ENCODE results near the gene ACP5. TPM values are rescaled to one million over a fixed set of nuclear protein-coding genes. Genes with fewer than 3 reads are reported as not detected.

Gene ACP5
- total and polyA plus RNA-seq, 2 of the 8 experiments (the other 6 are each of a cell fraction or from before 2014, with no cell fraction given): 9.0 to 14.3 TPM

- Histone ChIP-seq H2AFZ (ENCODE audit: low read length) (no peak overlapping the region), H2BK5ac (ENCODE audit: low read depth, low read length) (no peak overlapping the region), H4K91ac (replicated peaks; ENCODE audit: insufficient read length, low read length) (no peak overlapping the region), H4K5ac (ENCODE audit: insufficient read length, low read depth, low read length) (no peak overlapping the region), H4K20me1 (replicated peaks in 1 of 2; ENCODE audit: control insufficient read depth in 1 of 2, insufficient read depth in 2 of 2, low read length in 2 of 2) (peaks cover 2 to 8% of the 10 kb centered on the region in 2 experiments), H3K4me3 (ENCODE audit: extremely low read depth in 1 of 4, insufficient read depth in 2 of 4, low read depth in 3 of 4, low read length in 4 of 4) (no peak overlapping the region), H3K79me2 (ENCODE audit: control insufficient read depth in 1 of 2, insufficient read depth in 2 of 2, low read length in 2 of 2) (no peaks in the 10 kb centered on the region), H3K9ac (replicated peaks in 1 of 4; ENCODE audit: extremely low read depth in 1 of 4, low read depth in 3 of 4, low read length in 3 of 4) (no peak overlapping the region), H3K14ac (ENCODE audit: insufficient read length) (no peak overlapping the region), H3K18ac (ENCODE audit: extremely low read depth, low read length) (no peak overlapping the region), H3K4me2 (ENCODE audit: insufficient read depth in 1 of 2, low read depth in 2 of 2, low read length in 2 of 2) (no peak overlapping the region), H3K36me3 (ENCODE audit: control insufficient read depth in 2 of 4, insufficient read depth in 4 of 4, low read length in 3 of 4) (peaks cover 0 to 10% (median 5%) of the 10 kb centered on the region in 4 experiments; a peak in 5 of 8 replicates), H3K27me3 (replicated peaks in 1 of 4; ENCODE audit: control insufficient read depth in 3 of 4, extremely low read depth in 1 of 4, insufficient read depth in 3 of 4, low read length in 3 of 4) (no peaks in the 10 kb centered on the region), H3K23ac (ENCODE audit: insufficient read length) (no peak overlapping the region), H4K8ac (ENCODE audit: extremely low read depth, insufficient read depth, low read length) (no peak overlapping the region), H3K9me3 (ENCODE audit: insufficient read depth in 2 of 2, low read depth in 1 of 2, low read length in 1 of 2) (no peaks in the 10 kb centered on the region), H2BK120ac (replicated peaks; ENCODE audit: low read depth, low read length) (no peak overlapping the region), H2BK15ac (ENCODE audit: low read length) (no peak overlapping the region), H3K4ac (replicated peaks; ENCODE audit: insufficient read length, low read depth, low read length) (no peak overlapping the region), H3K27ac (ENCODE audit: low read depth, low read length) (no peak overlapping the region), H3K23me2 (ENCODE audit: low read depth, low read length) (no peaks in the 10 kb centered on the region), H2BK12ac (ENCODE audit: low read depth, low read length) (no peak overlapping the region), H2BK20ac (ENCODE audit: low read length) (no peak overlapping the region), H3K56ac (replicated peaks; ENCODE audit: insufficient read length, low read depth, low read length) (no peak overlapping the region), H3K79me1 (ENCODE audit: low read depth, low read length) (no peaks in the 10 kb centered on the region), H3K4me1 (replicated peaks in 1 of 4; ENCODE audit: control insufficient read depth in 3 of 4, insufficient read depth in 4 of 4, low read length in 3 of 4) (peaks cover 0 to 4% (median 0%) of the 10 kb centered on the region in 4 experiments; a peak in 1 of 7 replicates), H2AK5ac (ENCODE audit: low read depth, low read length) (no peak overlapping the region)
- CTCF ChIA-PET (ENCODE audit: partially characterized antibody): interaction anchor here (1.4 to 4.3 kb wide), 3 partner anchors 10 to 15 kb away, joined by 3 to 19 read pairs (median 4); partner anchors contain the start of gene CNN1
- DNase-seq (ENCODE audit: low read depth in 1 of 2, low spot score in 2 of 2): no peak
- WGBS, 2 experiments (ENCODE audit: extremely low coverage in 1 of 2, insufficient coverage in 1 of 2, insufficient read length in 1 of 2, insufficient replicate concordance in 2 of 2, low coverage in 1 of 2, low lambda C conversion rate in 2 of 2, missing lambda C conversion rate in 1 of 2): 87% methylated on average over 13 of the region's 14 CpGs; no CpG with 5 or more reads in 1 of the 2 experiments
- POLR2A ChIA-PET (ENCODE audit: partially characterized antibody): interaction anchor here (1.1 to 1.3 kb wide), 2 partner anchors 9 to 19 kb away, joined by 3 read pairs; partner anchors contain the start of gene ECSIT
- no peak for FAIRE-seq
- TF ChIP-seq SRF (IDR thresholded peaks at IDR 0.05; ENCODE audit: low read depth, low read length) (no peak), CTBP2 (IDR thresholded peaks at IDR 0.05; ENCODE audit: borderline replicate concordance, insufficient read depth, insufficient read length, low read length) (no peak), SP2 (IDR thresholded peaks at IDR 0.05; ENCODE audit: low read length) (no peak), E2F6 (IDR thresholded peaks at IDR 0.05) (no peak), RBBP5 (IDR thresholded peaks at IDR 0.05; ENCODE audit: borderline replicate concordance, low read depth, low read length) (no peak), ZNF274 (IDR thresholded peaks at IDR 0.05; ENCODE audit: borderline replicate concordance, extremely low read depth, low read length) (no peak), BACH1 (IDR thresholded peaks at IDR 0.05; ENCODE audit: low read length) (no peak), BRCA1 (IDR thresholded peaks at IDR 0.05; ENCODE audit: low read depth, low read length) (no peak), SAP30 (IDR thresholded peaks at IDR 0.05; ENCODE audit: insufficient read depth, insufficient replicate concordance, low read length) (no peak), CBX8 (IDR thresholded peaks at IDR 0.05; ENCODE audit: borderline replicate concordance, low read depth, low read length) (no peak), KDM5A (IDR thresholded peaks at IDR 0.05; ENCODE audit: low read length) (no peak), KDM1A (IDR thresholded peaks at IDR 0.05; ENCODE audit: borderline replicate concordance, low read length) (no peak)
These were observed 29.3 kb downstream of the ACP5 start for GRCh38 chr19:11547929-11548700.

Measured in H1 (cell line).